H9 (cell line): ENCODE data around the gene FFAR4. TPM values are rescaled to one million over a fixed set of nuclear protein-coding genes. Genes with fewer than 3 reads are reported as not detected.

ENCODE experiments used
- DNase-seq: peaks from one replicate; pipeline ENCODE4 v3.0.0-alpha.2; 2017
- H2AFZ ChIP-seq: one replicate; pipeline ENCODE4 v1.6.1; 2013; ENCODE audit warnings: mild to moderate bottlenecking, low read length, control low read depth, moderate library complexity
- H2AK5ac ChIP-seq: 2 replicates; pipeline ENCODE4 v1.6.1; 2013; ENCODE audit warnings: low read length, control low read depth, mixed read lengths; ENCODE audit not compliant: insufficient read length
- H2BK120ac ChIP-seq: one replicate; pipeline ENCODE4 v1.6.1; 2013; ENCODE audit warnings: low read depth, mild to moderate bottlenecking, low read length, control low read depth, inconsistent platforms; ENCODE audit not compliant: poor library complexity, severe bottlenecking
- H2BK12ac ChIP-seq: 2 replicates; pipeline ENCODE4 v1.6.1; 2013; ENCODE audit warnings: low read length, control low read depth, mixed read lengths, low read depth; ENCODE audit not compliant: insufficient read length
- H2BK15ac ChIP-seq: 2 replicates; pipeline ENCODE4 v1.6.1; 2013; ENCODE audit warnings: low read depth, low read length, control low read depth
- H2BK20ac ChIP-seq: one replicate; pipeline ENCODE4 v1.6.1; 2013; ENCODE audit warnings: low read depth, mild to moderate bottlenecking, low read length, control low read depth, inconsistent platforms; ENCODE audit not compliant: poor library complexity, severe bottlenecking
- H2BK5ac ChIP-seq: 2 replicates; pipeline ENCODE4 v1.6.1; 2013; ENCODE audit warnings: low read length, control low read depth, mixed read lengths; ENCODE audit not compliant: insufficient read length
- H3K14ac ChIP-seq: 2 replicates; pipeline ENCODE4 v1.6.1; 2013; ENCODE audit warnings: low read length, control low read depth; ENCODE audit not compliant: insufficient read depth
- H3K18ac ChIP-seq: 2 replicates; pipeline ENCODE4 v1.6.1; 2013; ENCODE audit warnings: low read depth, mild to moderate bottlenecking, mixed read lengths, low read length, control low read depth; ENCODE audit not compliant: insufficient read length
- H3K23ac ChIP-seq: 2 replicates; pipeline ENCODE4 v1.6.1; 2013; ENCODE audit warnings: low read length, control low read depth, mixed read lengths, low read depth; ENCODE audit not compliant: insufficient read length
- H3K23me2 ChIP-seq: 2 replicates; pipeline ENCODE4 v1.6.1; 2013; ENCODE audit warnings: low read depth, mild to moderate bottlenecking, mixed read lengths, low read length, control low read depth; ENCODE audit not compliant: insufficient read length, poor library complexity, severe bottlenecking
- H3K27ac ChIP-seq: 2 replicates; pipeline ENCODE4 v1.5.1; 2013; ENCODE audit warnings: low read length, control low read depth, mixed read lengths, low read depth; ENCODE audit not compliant: insufficient read length
- H3K27me3 ChIP-seq: 2 replicates; pipeline ENCODE4 v1.6.1; 2013; ENCODE audit warnings: low read length, control low read depth, inconsistent platforms; ENCODE audit not compliant: insufficient read depth
- H3K4ac ChIP-seq: 2 replicates; pipeline ENCODE4 v1.6.1; 2013; ENCODE audit warnings: low read depth, mild to moderate bottlenecking, control low read depth, inconsistent platforms, low read length, moderate library complexity
- H3K4me1 ChIP-seq: 2 replicates; pipeline ENCODE4 v1.6.1; 2013; ENCODE audit warnings: low read length, control low read depth, inconsistent platforms; ENCODE audit not compliant: insufficient read depth
- H3K4me2 ChIP-seq: 2 replicates; pipeline ENCODE4 v1.6.1; 2013; ENCODE audit warnings: low read length, control low read depth, mixed read lengths; ENCODE audit not compliant: insufficient read length, insufficient read depth
- H3K56ac ChIP-seq: 2 replicates; pipeline ENCODE4 v1.6.1; 2013; ENCODE audit warnings: low read depth, mild to moderate bottlenecking, mixed read lengths, low read length, control low read depth; ENCODE audit not compliant: insufficient read length
- H3K79me1 ChIP-seq: 2 replicates; pipeline ENCODE4 v1.6.1; 2013; ENCODE audit warnings: low read depth, mild to moderate bottlenecking, moderate library complexity, low read length, control low read depth, inconsistent platforms; ENCODE audit not compliant: insufficient read depth, poor library complexity, severe bottlenecking
- H3K79me2 ChIP-seq: 2 replicates; pipeline ENCODE4 v1.6.1; 2013; ENCODE audit warnings: low read length, control low read depth, inconsistent platforms; ENCODE audit not compliant: insufficient read depth
- H3K9ac ChIP-seq: 2 replicates; pipeline ENCODE4 v1.6.1; 2013; ENCODE audit warnings: low read length, control low read depth, mixed read lengths; ENCODE audit not compliant: insufficient read length; ENCODE audit errors: extremely low read depth
- H3K9me3 ChIP-seq: one replicate; pipeline ENCODE4 v1.6.1; 2013; ENCODE audit warnings: low read depth, low read length, inconsistent platforms; ENCODE audit not compliant: control insufficient read depth
- H3T11ph ChIP-seq: one replicate; pipeline ENCODE4 v1.6.1; 2013; ENCODE audit warnings: mild to moderate bottlenecking, low read length, control low read depth, inconsistent platforms
- H4K20me1 ChIP-seq: one replicate; pipeline ENCODE4 v1.6.1; 2013; ENCODE audit not compliant: control insufficient read depth, insufficient read length, insufficient read depth
- H4K5ac ChIP-seq: 2 replicates; pipeline ENCODE4 v1.6.1; 2013; ENCODE audit warnings: low read depth, mild to moderate bottlenecking, mixed read lengths, low read length, control low read depth; ENCODE audit not compliant: insufficient read length
- H4K8ac ChIP-seq: replicated peaks from 2 replicates; pipeline ENCODE4 v1.6.1; 2013; ENCODE audit warnings: low read length, control low read depth, mixed read lengths, low read depth; ENCODE audit not compliant: insufficient read length
- H4K91ac ChIP-seq: 2 replicates; pipeline ENCODE4 v1.6.1; 2013; ENCODE audit warnings: low read depth, mild to moderate bottlenecking, moderate library complexity, mixed read lengths, low read length, control low read depth; ENCODE audit not compliant: insufficient read length
- H3K27ac Mint-ChIP-seq, 3 experiments: 2 replicates in 2 of 3; 3 replicates in 1 of 3; pipeline ENCODE4 v1.8.0; 2020 to 2021; ENCODE audit warnings: mixed read lengths in 3 of 3, mild to moderate bottlenecking in 1 of 3, moderate library complexity in 1 of 3
- H3K27me3 Mint-ChIP-seq: 2 replicates; pipeline ENCODE4 v1.8.0; 2021; ENCODE audit warnings: low read depth, mild to moderate bottlenecking, moderate library complexity, mixed read lengths
- H3K36me3 Mint-ChIP-seq, 3 experiments: 2 replicates in 2 of 3; 3 replicates in 1 of 3; pipeline ENCODE4 v1.8.0; 2020 to 2021; ENCODE audit warnings: low read depth in 3 of 3, mixed read lengths in 3 of 3; ENCODE audit not compliant: insufficient read depth in 1 of 3
- H3K4me1 Mint-ChIP-seq, 2 experiments: 2 replicates each; pipeline ENCODE4 v1.8.0; 2020; ENCODE audit warnings: mixed read lengths in 2 of 2
- H3K4me3 Mint-ChIP-seq, 2 experiments: 2 replicates in 1 of 2; 3 replicates in 1 of 2; pipeline ENCODE4 v1.8.0; 2020 to 2021; ENCODE audit warnings: mild to moderate bottlenecking in 2 of 2, mixed read lengths in 2 of 2, moderate library complexity in 1 of 2
- H3K9me3 Mint-ChIP-seq, 2 experiments: 2 replicates in 1 of 2; 3 replicates in 1 of 2; pipeline ENCODE4 v1.8.0; 2020; ENCODE audit warnings: mild to moderate bottlenecking in 2 of 2, mixed read lengths in 2 of 2, moderate library complexity in 1 of 2
- CTCF ChIP-seq: fragments of 200-600 bp; sonication (generic); conservative IDR thresholded peaks from 3 replicates; pipeline ENCODE4 v1.8.0; 2021; ENCODE audit warnings: antibody characterized with exemption, mild to moderate bottlenecking
- WGBS: extraction: QIAGEN DNeasy Blood & Tissue Kit; methylation state at CpG from one replicate; pipeline ENCODE4 v1.1.7; 2013; ENCODE audit warnings: missing lambda C conversion rate, low lambda C conversion rate, mixed read lengths; ENCODE audit not compliant: insufficient read length; ENCODE audit errors: extremely low coverage; 5-methylcytosine and 5-hydroxymethylcytosine counted together
- total RNA-seq: library from RNA; stranded (reverse); gene quantifications from 2 replicates; pipeline ENCODE4 v1.2.1, GENCODE V29; 2021

The FFAR4 gene
- total RNA-seq, 1 experiment from 2014 or later, result not detected

- H2AK5ac ChIP-seq, result no peak overlapping the region
- H3K56ac ChIP-seq, result no peak overlapping the region
- H3K14ac ChIP-seq, result no peak overlapping the region
- no peak overlapping the region for H3K27ac ChIP-seq
- H4K91ac ChIP-seq, result no peak overlapping the region
- H2AFZ ChIP-seq, result no peak overlapping the region
- no peak overlapping the region for H2BK20ac ChIP-seq
- no peaks in the 10 kb centered on the region for H3K79me1 ChIP-seq
- no CpG with 5 or more reads among the region's 5 CpGs for WGBS
- Mint-ChIP-seq H3K27ac (peak overlapping the region in 2 of 3 experiments; percentile 16 to 39; a peak in 2 of 7 replicates), H3K27me3 (peaks cover 4% of the 10 kb centered on the region), H3K4me3 (no peak overlapping the region), H3K4me1 (peaks cover 0 to 4% of the 10 kb centered on the region in 2 experiments; a peak in 1 of 4 replicates), H3K36me3 (no peaks in the 10 kb centered on the region), H3K9me3 (no peaks in the 10 kb centered on the region; a peak in 1 of 5 replicates)
- H3K4ac ChIP-seq, result no peak overlapping the region
- no peak overlapping the region for H4K8ac ChIP-seq
- no peaks in the 10 kb centered on the region for H3K9me3 ChIP-seq
- no peaks in the 10 kb centered on the region for H3K23me2 ChIP-seq
- H2BK120ac ChIP-seq, result no peak overlapping the region
- H2BK15ac ChIP-seq, result no peak overlapping the region
- no peak for TF ChIP-seq CTCF
- H3T11ph ChIP-seq, result no peak overlapping the region
- no peak overlapping the region for H3K9ac ChIP-seq
- peaks cover 2% of the 10 kb centered on the region; the same call in 1 of the 2 replicates for H3K4me1 ChIP-seq
- no peaks in the 10 kb centered on the region for H3K79me2 ChIP-seq
- no peak overlapping the region for H2BK5ac ChIP-seq
- no peak overlapping the region for H4K5ac ChIP-seq
- no peak overlapping the region for H2BK12ac ChIP-seq
- no peak overlapping the region for H3K23ac ChIP-seq
- no peaks in the 10 kb centered on the region for H4K20me1 ChIP-seq
- H3K18ac ChIP-seq, result no peak overlapping the region
- DNase-seq, result no peak
- H3K27me3 ChIP-seq, result no peaks in the 10 kb centered on the region
- no peak overlapping the region for H3K4me2 ChIP-seq
These were observed 17.9 kb upstream of the FFAR4 start for GRCh38 chr10:93548376-93549071.
